Measurements from ENCODE around the gene C16orf82. TPM values are rescaled to one million over a fixed set of nuclear protein-coding genes. Genes with fewer than 3 reads are reported as not detected.

The C16orf82 gene
- total RNA-seq, 2 experiments from 2014 or later, result not detected

GRCh38 chr16:27098366-27099049 is 31.8 kb downstream of the C16orf82 start:
- no peaks in the 10 kb centered on the region for H3K36me3 Mint-ChIP-seq
- no peak overlapping the region for H3K4me3 Mint-ChIP-seq
- ChIA-PET CTCF (interaction anchor here (0.6 kb wide), 1 partner anchor 214 kb away, joined by 4 read pairs; no protein-coding TSS in a partner anchor), POLR2A (no interaction called here)
- no peak overlapping the region for H3K27ac Mint-ChIP-seq
- H3K27me3 Mint-ChIP-seq, result peaks cover 5% of the 10 kb centered on the region
- no peaks in the 10 kb centered on the region for H3K4me1 Mint-ChIP-seq (ENCODE audit: low read depth)
- no peak for DNase-seq
- intact Hi-C loops (cut with micrococcal nuclease), result no loop called here
- H3K9me3 Mint-ChIP-seq, result peaks cover 2% of the 10 kb centered on the region

- H3K4me1 Mint-ChIP-seq (ENCODE audit: low read depth), result no peaks in the 10 kb centered on the region
- intact Hi-C loops (cut with micrococcal nuclease), result no loop called here
- H3K4me3 Mint-ChIP-seq, result no peak overlapping the region
- H3K27me3 Mint-ChIP-seq, result peaks cover 3% of the 10 kb centered on the region
- no peaks in the 10 kb centered on the region for H3K36me3 Mint-ChIP-seq
- no peak for DNase-seq
- no peak overlapping the region for H3K27ac Mint-ChIP-seq
- POLR2A ChIA-PET, result no interaction called here
- CTCF ChIA-PET, result no interaction called here
- H3K9me3 Mint-ChIP-seq, result peaks cover 3% of the 10 kb centered on the region
Measured at GRCh38 chr16:27102701-27103575, 36.2 kb downstream of the C16orf82 start.

DNA sequence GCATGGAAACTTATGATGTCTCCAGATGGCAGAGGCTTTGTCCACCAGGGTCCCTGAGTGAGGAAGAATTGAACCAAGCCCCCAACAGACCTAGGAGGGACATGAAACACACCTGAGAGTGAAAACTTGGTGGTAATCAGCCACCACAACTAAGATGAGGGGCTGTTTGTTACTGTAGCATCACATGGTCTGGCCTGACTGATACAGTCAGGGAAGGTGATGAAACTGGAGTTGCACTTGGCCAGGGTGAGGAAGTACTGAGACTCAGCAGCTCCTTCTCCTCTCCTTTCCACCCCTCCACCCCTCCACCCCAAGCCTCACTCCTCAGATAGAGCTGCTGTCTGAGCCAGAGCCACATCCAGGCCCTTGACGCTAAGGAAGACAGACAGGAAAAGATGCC is 37.2 kb downstream of the C16orf82 start:
- DNase-seq, result no peak
- ChIA-PET CTCF (no interaction called here), POLR2A (no interaction called here)
- Mint-ChIP-seq H3K27ac (no peak overlapping the region), H3K27me3 (peaks cover 3% of the 10 kb centered on the region), H3K9me3 (peaks cover 3% of the 10 kb centered on the region), H3K36me3 (no peaks in the 10 kb centered on the region), H3K4me1 (ENCODE audit: low read depth) (peaks cover 2% of the 10 kb centered on the region), H3K4me3 (no peak overlapping the region)
- intact Hi-C loops (cut with micrococcal nuclease), result no loop called here

- H3K36me3 Mint-ChIP-seq, result no peaks in the 10 kb centered on the region
- intact Hi-C loops (cut with micrococcal nuclease), result loop anchor here (1.0 to 5.0 kb wide), 2 partner anchors 9 to 1269 kb away; no protein-coding TSS in a partner anchor
- no peak overlapping the region for H3K27ac Mint-ChIP-seq
- no peak for DNase-seq
- H3K4me1 Mint-ChIP-seq (ENCODE audit: low read depth), result peaks cover 5% of the 10 kb centered on the region
- POLR2A ChIA-PET, result no interaction called here
- CTCF ChIA-PET, result no interaction called here
- peaks cover 3% of the 10 kb centered on the region for H3K9me3 Mint-ChIP-seq
- H3K4me3 Mint-ChIP-seq, result no peak overlapping the region
- no peaks in the 10 kb centered on the region for H3K27me3 Mint-ChIP-seq
Measured at GRCh38 chr16:27106305-27106704, 39.6 kb downstream of the C16orf82 start.

DNA sequence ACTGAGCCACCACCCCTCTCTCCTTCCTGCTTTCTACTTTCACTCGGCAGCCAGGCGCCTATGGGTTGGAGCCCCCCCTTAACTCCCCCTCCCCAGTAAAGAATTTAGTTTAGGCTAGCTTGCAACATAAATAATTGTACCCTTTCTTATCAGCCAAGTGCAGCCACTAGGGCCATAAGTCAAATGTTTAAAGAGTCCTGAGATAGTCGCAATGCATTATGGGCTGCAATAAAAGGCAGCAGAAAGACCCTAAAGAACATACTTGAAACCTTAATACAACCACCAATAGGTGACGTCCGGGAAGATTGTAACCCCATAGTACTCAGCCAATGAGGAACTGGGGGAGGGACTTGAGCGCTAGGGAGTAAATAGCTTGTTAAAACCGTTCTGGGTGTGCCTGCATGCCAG is 40.5 kb downstream of the C16orf82 start:
- ChIA-PET CTCF (no interaction called here), POLR2A (no interaction called here)
- Mint-ChIP-seq H3K4me3 (no peak overlapping the region), H3K36me3 (no peaks in the 10 kb centered on the region), H3K27ac (no peak overlapping the region), H3K9me3 (peaks cover 3% of the 10 kb centered on the region), H3K4me1 (ENCODE audit: low read depth) (peaks cover 5% of the 10 kb centered on the region), H3K27me3 (no peaks in the 10 kb centered on the region)
- intact Hi-C loops (cut with micrococcal nuclease), result loop anchor here (5.0 kb wide), 1 partner anchor 1270 kb away; no protein-coding TSS in a partner anchor
- no peak for DNase-seq

DNA sequence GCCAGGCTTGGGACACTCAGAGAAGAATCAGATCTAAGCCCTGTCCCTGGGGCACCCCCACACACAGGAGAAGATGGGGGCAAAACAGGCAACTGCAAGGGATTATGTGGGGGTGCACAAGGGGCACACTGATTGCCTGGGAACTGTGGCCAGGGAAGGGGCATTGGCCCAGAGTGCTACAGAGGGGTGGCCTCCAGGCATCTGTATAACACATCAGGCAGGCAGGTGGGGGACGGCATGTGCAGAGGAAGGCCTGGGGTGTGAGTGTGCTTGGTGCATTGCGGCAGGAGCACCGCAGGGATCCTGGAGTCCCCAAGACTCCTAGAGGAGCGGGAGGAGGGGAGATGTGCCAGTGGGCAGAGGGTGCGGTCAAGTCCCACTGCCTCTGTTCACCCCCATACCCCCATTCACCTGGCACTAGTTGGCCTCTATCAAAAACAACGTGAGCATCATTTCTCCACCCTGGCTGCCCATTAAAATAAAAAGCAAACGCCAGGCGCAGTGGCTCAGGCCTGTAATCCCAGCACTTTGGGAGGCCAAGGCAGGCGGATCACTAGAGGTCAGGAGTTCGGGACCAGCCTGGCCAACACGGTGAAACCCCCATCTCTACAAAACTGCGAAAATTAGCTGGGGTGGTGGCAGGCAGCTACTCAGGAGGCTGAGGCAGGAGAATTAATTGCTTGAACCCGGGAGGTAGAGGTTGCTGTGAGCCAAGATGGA is 41.5 kb downstream of the C16orf82 start:
- Mint-ChIP-seq H3K9me3 (peaks cover 3% of the 10 kb centered on the region), H3K27me3 (no peaks in the 10 kb centered on the region), H3K4me3 (no peak overlapping the region), H3K27ac (no peak overlapping the region), H3K4me1 (ENCODE audit: low read depth) (peaks cover 5% of the 10 kb centered on the region), H3K36me3 (no peaks in the 10 kb centered on the region)
- ChIA-PET CTCF (no interaction called here), POLR2A (no interaction called here)
- no peak for DNase-seq
- intact Hi-C loops (cut with micrococcal nuclease), result loop anchor here (5.0 kb wide), 1 partner anchor 1271 kb away; no protein-coding TSS in a partner anchor

- intact Hi-C loops (cut with micrococcal nuclease), result loop anchor here (5.0 kb wide), 1 partner anchor 1272 kb away; no protein-coding TSS in a partner anchor
- no peaks in the 10 kb centered on the region for H3K36me3 Mint-ChIP-seq
- no peak for DNase-seq
- H3K9me3 Mint-ChIP-seq, result no peaks in the 10 kb centered on the region
- H3K4me3 Mint-ChIP-seq, result peak overlapping the region; percentile 53
- ChIA-PET POLR2A (no interaction called here), CTCF (interaction anchor here (0.7 to 1.9 kb wide), 11 partner anchors 10 to 1832 kb away, joined by 3 to 8 read pairs (median 4); no protein-coding TSS in a partner anchor)
- H3K27me3 Mint-ChIP-seq, result no peaks in the 10 kb centered on the region
- H3K27ac Mint-ChIP-seq, result no peak overlapping the region
- H3K4me1 Mint-ChIP-seq (ENCODE audit: low read depth), result peaks cover 5% of the 10 kb centered on the region
Measured at GRCh38 chr16:27108826-27109665, 42.3 kb downstream of the C16orf82 start.

GRCh38 chr16:27109666-27110523 is 43.2 kb downstream of the C16orf82 start:
- Mint-ChIP-seq H3K4me1 (ENCODE audit: low read depth) (peaks cover 5% of the 10 kb centered on the region), H3K27me3 (no peaks in the 10 kb centered on the region), H3K9me3 (no peaks in the 10 kb centered on the region), H3K36me3 (no peaks in the 10 kb centered on the region), H3K27ac (no peak overlapping the region), H3K4me3 (peak overlapping the region; percentile 53)
- ChIA-PET CTCF (interaction anchor here (0.6 to 1.9 kb wide), 14 partner anchors 9 to 1884 kb away, joined by 3 to 8 read pairs (median 4); no protein-coding TSS in a partner anchor), POLR2A (no interaction called here)
- peak; percentile 86 for DNase-seq
- intact Hi-C loops (cut with micrococcal nuclease), result loop anchor here (5.0 kb wide), 1 partner anchor 1273 kb away; no protein-coding TSS in a partner anchor

DNA sequence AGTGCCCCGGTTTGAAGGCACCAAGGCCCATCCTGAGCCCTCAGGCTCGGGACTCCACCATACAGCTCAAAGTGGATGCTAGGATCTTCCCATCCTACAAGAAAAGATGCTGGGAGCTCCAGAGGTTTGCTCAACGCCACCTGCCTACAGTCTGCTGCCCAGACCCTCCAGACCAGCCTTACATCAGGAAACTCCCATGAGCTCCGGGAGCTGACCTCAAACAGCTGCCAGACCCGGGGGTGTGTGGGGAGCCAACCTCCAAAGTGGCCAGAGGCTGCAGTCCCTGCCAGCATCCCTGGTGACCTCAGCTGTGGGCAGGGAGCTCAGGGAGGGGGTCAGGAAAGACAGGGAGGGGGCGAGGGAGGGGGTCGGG is 43.8 kb downstream of the C16orf82 start:
- H3K36me3 Mint-ChIP-seq, result no peaks in the 10 kb centered on the region
- CTCF ChIA-PET, result interaction anchor here (0.6 to 1.9 kb wide), 11 partner anchors 8 to 1885 kb away, joined by 3 to 8 read pairs (median 4); no protein-coding TSS in a partner anchor
- no peaks in the 10 kb centered on the region for H3K27me3 Mint-ChIP-seq
- peaks cover 5% of the 10 kb centered on the region for H3K4me1 Mint-ChIP-seq (ENCODE audit: low read depth)
- intact Hi-C loops (cut with micrococcal nuclease), result no loop called here
- H3K27ac Mint-ChIP-seq, result no peak overlapping the region
- no peak overlapping the region for H3K4me3 Mint-ChIP-seq
- no peak for DNase-seq
- POLR2A ChIA-PET, result no interaction called here
- H3K9me3 Mint-ChIP-seq, result no peaks in the 10 kb centered on the region

GRCh38 chr16:27111486-27111885 is 44.8 kb downstream of the C16orf82 start:
- Mint-ChIP-seq H3K36me3 (no peaks in the 10 kb centered on the region), H3K4me3 (no peak overlapping the region), H3K27me3 (no peaks in the 10 kb centered on the region), H3K4me1 (ENCODE audit: low read depth) (peaks cover 5% of the 10 kb centered on the region), H3K27ac (no peak overlapping the region), H3K9me3 (peaks cover 3% of the 10 kb centered on the region)
- ChIA-PET CTCF (interaction anchor here (1.3 kb wide), 1 partner anchor 1886 kb away, joined by 3 read pairs; no protein-coding TSS in a partner anchor), POLR2A (no interaction called here)
- intact Hi-C loops (cut with micrococcal nuclease), result no loop called here
- no peak for DNase-seq
